CMK (cell line): ENCODE results near the gene LRPAP1.
"Not testable (repeated sequence)": the region's sequence is repeated elsewhere in the genome, so short reads cannot be mapped to it uniquely, and the experiment has no call there.

Experiments
- DNase-seq: peaks from one replicate; pipeline ENCODE4 v3.0.0-alpha.2; 2010; ENCODE audit warnings: low read depth

LRPAP1 gene

GRCh38 chr4:3531879-3532750, at the start of gene LRPAP1:
TSS of gene LRPAP1 (minus strand) at chr4:3532422. CDS start at chr4:3532412, 10 bp downstream.
- peak; percentile 64 for DNase-seq

GRCh38 chr4:3581334-3582090, 49.3 kb upstream of the LRPAP1 start:
- not testable (repeated sequence) for DNase-seq

- not testable (repeated sequence) for DNase-seq
These were observed 48.6 kb upstream of the LRPAP1 start for GRCh38 chr4:3580859-3581258.

GRCh38 chr4:3578527-3579144, 46.4 kb upstream of the LRPAP1 start:
- not testable (repeated sequence) for DNase-seq

- DNase-seq: not testable (repeated sequence)
These were observed 45.8 kb upstream of the LRPAP1 start for GRCh38 chr4:3578052-3578451.

GRCh38 chr4:3577208-3577892, 45.1 kb upstream of the LRPAP1 start:
- DNase-seq: not testable (repeated sequence)

GRCh38 chr4:3576533-3577207, 44.4 kb upstream of the LRPAP1 start:
- DNase-seq: not testable (repeated sequence)

- not testable (repeated sequence) for DNase-seq
These were observed 43.5 kb upstream of the LRPAP1 start for GRCh38 chr4:3575426-3576369.

GRCh38 chr4:3574865-3575264, 42.6 kb upstream of the LRPAP1 start:
- DNase-seq: not testable (repeated sequence)

- not testable (repeated sequence) for DNase-seq
These were observed 42.1 kb upstream of the LRPAP1 start for GRCh38 chr4:3574346-3574745.

- DNase-seq: no peak
These were observed 40.9 kb upstream of the LRPAP1 start for GRCh38 chr4:3573131-3573530.

- DNase-seq: no peak
These were observed 40.1 kb upstream of the LRPAP1 start for GRCh38 chr4:3572363-3572762.

GRCh38 chr4:3571921-3572320, 39.7 kb upstream of the LRPAP1 start:
- DNase-seq: no peak

- not testable (repeated sequence) for DNase-seq
These were observed 38.7 kb upstream of the LRPAP1 start for GRCh38 chr4:3570923-3571322.

- not testable (repeated sequence) for DNase-seq
These were observed 37.4 kb upstream of the LRPAP1 start for GRCh38 chr4:3569611-3570010.

- not testable (repeated sequence) for DNase-seq
These were observed 34.5 kb upstream of the LRPAP1 start for GRCh38 chr4:3566701-3567100.

- not testable (repeated sequence) for DNase-seq
These were observed 34.1 kb upstream of the LRPAP1 start for GRCh38 chr4:3566301-3566700.

- DNase-seq: not testable (repeated sequence)
These were observed 32.7 kb upstream of the LRPAP1 start for GRCh38 chr4:3564948-3565347.

GRCh38 chr4:3563403-3563802, 31.2 kb upstream of the LRPAP1 start:
- DNase-seq: no peak

GRCh38 chr4:3562127-3562526, 29.9 kb upstream of the LRPAP1 start:
- DNase-seq: not testable (repeated sequence)
